GM18868 (cell line): ENCODE measurements around the gene CCL21.

Source experiments
- ATAC-seq: cut with Tn5 transposase; IDR thresholded peaks from one replicate; pipeline ENCODE4 v1.9.1; 2021; ENCODE audit warnings: mild to moderate bottlenecking, moderate library complexity; ENCODE audit not compliant: unreplicated experiment

Gene CCL21

GRCh38 chr9:34709196-34709978 lies 549 bp downstream of the CCL21 start:
- no peak for ATAC-seq

- no peak for ATAC-seq
Measured at GRCh38 chr9:34707130-34707529, 2.8 kb downstream of the CCL21 start.

DNA sequence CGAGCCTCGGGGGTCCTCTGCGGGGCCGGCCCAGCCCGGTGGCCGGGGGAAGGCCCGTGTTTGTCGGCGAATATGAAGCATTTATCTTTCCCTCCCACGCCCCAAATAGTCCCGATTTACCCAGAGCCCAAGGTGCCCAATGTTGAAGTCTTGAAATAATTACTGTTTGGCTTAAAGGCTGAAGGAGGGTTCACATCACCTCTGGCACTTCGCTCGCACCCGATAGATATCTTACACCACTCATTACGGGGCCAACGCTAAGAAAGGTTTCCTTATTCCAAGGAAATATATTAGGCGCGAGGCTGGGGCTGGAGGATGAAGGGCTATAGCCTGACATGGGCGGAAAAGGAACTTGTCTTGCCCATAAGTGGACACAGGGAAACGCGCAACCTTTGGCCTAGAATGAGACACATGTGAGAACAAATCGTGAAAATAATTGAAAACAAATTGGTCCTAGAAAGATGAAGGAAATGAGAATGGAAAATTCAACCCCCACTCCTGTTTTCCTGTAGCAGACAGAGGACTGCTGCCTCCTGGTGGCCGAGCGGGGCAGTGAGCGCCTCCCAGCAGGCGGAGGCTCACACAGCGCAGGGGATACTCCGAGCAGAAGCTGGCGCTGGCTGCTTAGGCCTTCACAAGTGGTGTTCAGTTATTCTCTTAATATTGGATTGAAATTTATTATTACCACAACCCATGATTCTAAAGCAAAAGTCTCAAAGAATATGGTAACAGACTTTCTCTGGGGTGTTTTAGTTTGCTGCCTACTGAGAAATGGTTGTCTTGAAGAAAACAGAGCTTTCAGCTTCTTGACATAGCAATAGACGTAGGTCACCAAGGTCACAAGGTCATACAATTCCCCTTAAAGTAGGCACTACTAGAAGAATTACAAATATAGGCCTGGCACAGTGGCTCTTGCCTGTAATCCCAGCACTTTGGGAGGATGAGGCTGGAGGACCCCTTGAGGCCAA lies 7.9 kb downstream of the CCL21 start:
- ATAC-seq, result peak; percentile 73

DNA sequence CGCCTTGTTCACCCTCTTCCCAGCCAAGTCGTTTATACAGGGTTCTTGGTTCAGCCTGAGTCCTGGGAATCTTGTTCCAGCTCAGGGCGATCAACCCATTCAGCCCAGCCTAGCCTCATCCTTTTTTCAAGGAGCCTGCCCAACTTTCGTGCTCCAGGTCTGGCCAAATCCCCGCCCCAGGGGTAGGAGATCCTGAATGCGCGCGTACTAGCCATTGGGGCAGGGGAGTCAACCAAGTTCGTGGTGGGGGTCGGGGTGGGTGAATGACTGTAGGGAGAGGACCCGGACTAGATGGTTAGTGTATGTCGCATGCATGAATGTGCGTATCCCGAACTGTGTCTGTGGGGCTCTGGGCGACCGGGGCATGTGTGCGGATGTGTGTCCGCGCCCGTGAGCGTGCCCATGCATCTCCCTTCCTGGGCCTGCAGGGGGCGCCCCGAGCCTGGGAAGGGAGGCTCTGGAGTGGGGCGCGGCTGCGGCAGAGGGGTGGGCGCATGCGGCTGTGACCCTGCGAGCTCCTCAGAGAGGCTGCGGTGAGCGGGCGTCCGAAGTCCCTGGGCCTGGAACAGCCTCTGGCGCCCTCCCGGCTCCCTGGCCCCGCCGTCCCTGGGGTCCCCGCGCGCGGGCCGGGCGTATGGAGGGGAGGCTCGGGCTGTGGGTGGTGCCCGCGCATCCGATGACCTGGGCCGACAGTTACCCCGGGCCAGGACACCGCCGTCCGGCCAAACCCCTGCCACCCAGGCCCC lies 8.7 kb downstream of the CCL21 start:
- ATAC-seq, result peak; percentile 49

DNA sequence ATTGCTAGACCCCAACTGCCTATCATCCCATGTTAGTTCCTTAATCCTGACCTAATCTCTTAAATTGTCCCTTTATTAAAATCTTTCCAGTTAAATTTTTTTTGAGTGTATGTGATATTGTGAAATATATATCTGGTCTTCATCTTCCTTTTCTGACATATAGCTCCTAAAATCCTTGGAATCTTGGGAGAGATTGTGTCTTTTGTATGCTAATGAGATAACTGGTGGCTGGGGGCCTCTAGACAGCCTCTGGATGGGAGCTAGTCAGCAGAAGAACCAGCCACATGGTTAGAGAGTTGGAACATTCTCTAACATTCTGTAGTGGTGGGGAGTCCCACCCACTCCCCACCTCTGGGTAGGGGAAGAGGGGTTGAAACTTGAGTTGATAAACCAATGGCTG lies 15.1 kb downstream of the CCL21 start:
- ATAC-seq, result no peak

- no peak for ATAC-seq
Measured at GRCh38 chr9:34693560-34693959, 16.4 kb downstream of the CCL21 start.

- ATAC-seq, result no peak
Measured at GRCh38 chr9:34691936-34692315, 18.0 kb downstream of the CCL21 start.

DNA sequence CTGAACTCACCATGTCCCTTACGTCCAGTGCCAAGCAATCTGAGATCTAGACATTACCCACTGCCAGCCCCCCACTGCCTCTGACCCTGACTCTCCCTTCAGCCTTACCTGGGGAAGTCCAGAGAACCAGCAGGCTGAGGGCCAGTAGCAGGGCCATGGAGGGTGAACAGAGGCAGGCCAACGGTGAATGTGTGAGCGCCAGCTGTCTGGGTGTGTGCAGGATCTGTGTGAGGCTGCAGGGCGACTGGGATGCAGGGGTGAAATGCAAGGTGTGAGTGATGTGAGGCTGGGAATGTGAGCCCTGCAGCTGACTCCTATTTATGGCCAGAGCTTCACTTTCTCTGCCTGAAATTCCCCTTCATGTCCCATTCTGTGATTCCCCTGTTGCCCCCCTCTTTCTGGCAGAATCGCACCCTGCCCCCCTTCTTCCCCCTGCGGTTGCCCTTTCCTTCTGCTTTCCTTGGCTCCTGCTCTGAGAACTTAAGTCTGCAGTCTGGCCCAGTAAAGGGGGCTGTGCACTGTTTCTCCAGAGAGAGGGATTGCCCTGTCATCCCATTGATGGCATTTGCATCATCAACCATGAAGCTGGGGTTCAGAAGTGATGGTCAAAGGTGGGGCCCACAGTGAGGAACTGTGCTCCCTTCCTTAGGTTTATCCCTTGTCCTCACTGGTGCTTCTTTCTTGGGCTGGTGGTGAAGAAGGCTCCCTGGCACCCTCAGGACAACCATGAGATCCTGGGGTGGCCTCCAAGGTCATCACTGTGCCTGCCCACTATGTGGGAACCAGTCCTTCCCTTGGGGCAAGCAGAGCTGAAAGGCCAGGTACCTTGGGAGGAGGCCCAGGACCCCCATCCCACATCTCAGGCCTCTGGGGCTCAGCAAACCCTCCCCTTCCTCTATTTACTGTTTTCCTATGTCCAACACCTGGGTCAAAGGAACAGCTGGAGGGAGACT lies 18.7 kb downstream of the CCL21 start, which contains the start of gene CCL19:
CCL19 (minus strand) TSS at position 294 of the 953 bp plus-strand sequence; CDS start at position 157, 137 bp downstream.
- ATAC-seq, result no peak

DNA sequence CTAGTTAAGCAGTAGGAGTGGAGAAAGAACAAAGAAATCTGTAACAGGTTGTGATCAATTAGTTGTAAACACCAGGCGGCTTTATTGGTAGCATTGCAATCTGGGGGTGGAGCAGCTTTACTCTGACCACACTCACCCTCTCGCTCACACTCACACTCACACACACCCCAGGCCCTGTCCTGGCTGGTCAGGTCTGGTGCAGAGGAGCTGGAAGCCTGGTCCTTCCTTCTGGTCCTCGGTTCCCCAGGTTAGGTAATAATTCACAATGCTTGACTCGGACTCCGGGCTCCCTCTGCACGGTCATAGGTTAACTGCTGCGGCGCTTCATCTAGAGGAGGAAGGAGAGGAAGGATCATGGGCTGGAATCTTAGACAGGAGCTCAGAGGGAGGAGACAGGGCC lies 20.4 kb downstream of the CCL21 start:
- ATAC-seq, result no peak

GRCh38 chr9:34689116-34689470 lies 20.8 kb downstream of the CCL21 start:
- ATAC-seq, result no peak

DNA sequence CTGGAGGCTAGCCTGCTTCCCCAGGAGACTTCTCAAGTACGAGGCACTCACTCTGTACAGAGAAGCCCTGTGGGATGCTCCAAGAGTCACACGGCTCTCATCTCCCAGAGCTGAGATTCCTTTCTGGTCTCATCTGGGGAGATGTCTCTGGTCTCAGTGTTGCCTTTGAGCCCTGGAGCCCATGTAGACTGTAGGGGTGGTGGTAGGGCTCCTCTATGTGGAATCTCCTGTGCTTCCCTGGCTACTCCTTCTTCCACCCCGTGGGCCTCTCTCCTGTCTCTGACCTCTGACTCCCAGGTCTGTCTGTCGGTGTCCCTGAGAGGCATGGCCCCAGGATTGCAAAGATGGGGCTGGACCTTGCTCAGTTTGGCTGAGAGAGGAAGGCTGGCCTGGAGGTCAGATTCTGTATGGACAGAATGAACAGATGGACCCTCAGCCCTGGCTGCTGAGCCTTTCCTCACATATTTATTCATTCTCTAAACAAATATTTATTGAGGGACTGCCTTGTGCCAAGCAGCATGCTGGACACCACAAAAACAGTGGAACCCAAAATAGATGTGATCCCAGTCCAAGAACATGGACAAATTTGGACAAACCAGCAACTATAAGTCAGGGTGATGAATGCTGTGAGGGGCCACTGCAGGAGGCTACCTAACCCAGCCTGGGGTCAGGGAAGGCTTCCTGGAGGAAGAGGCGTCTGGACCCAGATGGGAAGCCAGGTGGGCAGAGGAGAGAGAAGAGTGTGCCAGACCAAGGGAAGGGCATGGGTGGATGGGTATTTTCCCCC lies 21.4 kb downstream of the CCL21 start:
- no peak for ATAC-seq

GRCh38 chr9:34687276-34688030 lies 22.5 kb downstream of the CCL21 start:
- no peak for ATAC-seq

DNA sequence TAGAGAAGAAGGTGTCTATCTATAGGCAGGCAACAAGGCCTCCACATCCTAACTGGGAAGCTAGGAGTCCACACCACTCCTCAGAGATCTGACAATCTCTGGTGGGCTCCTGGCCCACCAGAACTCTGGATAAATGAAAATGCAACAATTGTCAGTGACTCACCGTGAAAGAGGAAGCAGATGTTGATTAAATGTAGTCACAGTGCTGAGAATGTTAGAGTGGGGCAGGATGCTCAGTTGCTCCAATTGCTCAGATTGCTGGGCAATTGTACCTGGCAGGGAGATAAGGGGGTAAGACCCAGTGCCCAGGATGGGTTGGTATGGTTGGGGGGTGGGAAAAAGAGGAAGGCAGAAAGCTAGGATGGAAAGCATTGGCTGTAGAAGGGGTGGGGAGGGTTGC lies 23.2 kb downstream of the CCL21 start:
- ATAC-seq, result no peak

GRCh38 chr9:34686231-34686630 lies 23.7 kb downstream of the CCL21 start:
- no peak for ATAC-seq

DNA sequence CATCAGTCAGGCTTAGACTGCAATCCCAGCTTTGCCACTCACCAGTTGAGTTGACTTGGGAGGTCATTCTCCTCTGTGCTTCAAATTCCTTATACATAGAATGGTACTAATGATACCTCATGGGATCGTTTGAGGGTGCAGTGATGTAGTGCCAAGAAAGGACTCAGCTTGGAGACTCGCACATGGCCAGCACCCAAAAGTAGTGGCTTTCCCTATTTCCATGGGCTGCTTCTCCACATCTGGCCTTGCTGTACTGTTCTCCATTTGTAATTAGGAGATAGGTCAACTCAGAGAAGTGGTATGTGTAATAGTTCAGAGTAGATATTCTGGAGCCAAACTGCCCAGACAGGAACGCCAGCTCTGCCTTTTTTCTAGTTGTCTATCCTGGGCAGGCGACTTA lies 24.3 kb downstream of the CCL21 start:
- no peak for ATAC-seq

DNA sequence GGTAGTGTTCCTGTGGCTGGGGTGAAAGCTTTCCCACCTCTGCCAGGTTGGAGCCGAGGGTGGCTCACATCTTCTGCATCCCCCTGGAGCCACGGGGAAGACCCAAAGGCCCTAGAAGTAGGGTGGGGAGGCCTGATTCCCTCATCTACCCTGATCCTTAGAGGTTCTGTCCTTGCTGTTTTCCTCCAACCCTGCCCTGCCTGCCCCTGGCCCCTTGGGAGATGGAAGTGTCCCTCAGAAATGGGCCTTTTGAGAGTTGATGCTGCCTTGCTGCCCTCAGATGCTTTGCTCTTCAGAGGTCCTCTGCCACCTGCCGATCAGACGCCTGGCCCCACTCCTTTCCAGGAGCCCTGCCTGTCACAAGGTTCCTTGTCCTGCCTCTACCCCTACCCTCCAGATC lies 25.1 kb downstream of the CCL21 start:
- no peak for ATAC-seq

DNA sequence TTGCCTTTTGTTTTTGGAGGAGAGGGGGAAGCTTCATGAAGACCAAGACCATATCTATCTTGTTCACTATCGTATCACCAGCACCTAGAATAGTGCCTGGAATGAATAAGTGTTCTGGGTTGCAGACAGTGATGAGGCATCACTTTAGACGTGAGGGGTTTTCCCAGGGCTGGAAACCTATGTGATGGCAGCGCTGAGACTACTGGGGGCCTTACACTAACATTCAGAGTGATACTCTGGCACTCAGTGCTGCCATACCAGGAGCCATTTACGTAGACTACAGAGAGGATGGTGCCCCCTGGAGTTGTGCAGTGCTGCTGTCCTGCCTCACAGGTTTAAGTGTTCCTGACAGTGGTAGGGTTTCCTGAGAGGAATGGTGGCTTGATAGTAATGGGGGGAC lies 25.8 kb downstream of the CCL21 start:
- no peak for ATAC-seq

- no peak for ATAC-seq
Measured at GRCh38 chr9:34675869-34676268, 34.1 kb downstream of the CCL21 start.
